Medulla oblongata (tissue), 1 donor: ENCODE measurements around the gene CCDC18.
"Not testable (repeated sequence)": the region's sequence is repeated elsewhere in the genome, so short reads cannot be mapped to it uniquely, and the experiment has no call there.

Experiments
- DNase-seq: peaks from one replicate; pipeline ENCODE4 v3.0.0-alpha.2; 2015; ENCODE audit errors: extremely low spot score

CCDC18 gene

DNA sequence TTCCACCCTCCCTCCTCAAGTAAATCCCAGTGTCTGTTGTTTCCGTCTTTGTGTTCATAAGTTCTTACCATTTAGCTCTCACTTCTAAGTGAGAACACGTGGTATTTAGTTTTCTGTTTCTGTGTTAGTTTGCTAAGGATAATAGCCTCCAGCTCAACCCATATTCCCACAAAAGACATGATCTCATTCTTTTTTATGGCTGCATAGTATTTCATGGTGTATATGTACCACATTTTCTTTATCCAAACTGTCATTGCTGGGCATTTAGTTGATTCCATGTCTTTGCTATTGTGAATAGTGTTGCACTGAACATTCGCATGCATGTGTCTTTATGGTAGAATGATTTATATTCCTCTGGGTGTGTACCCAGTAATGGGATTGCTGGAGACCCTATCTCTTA is 5.9 kb upstream of the CCDC18 start:
- not testable (repeated sequence) for DNase-seq

DNA sequence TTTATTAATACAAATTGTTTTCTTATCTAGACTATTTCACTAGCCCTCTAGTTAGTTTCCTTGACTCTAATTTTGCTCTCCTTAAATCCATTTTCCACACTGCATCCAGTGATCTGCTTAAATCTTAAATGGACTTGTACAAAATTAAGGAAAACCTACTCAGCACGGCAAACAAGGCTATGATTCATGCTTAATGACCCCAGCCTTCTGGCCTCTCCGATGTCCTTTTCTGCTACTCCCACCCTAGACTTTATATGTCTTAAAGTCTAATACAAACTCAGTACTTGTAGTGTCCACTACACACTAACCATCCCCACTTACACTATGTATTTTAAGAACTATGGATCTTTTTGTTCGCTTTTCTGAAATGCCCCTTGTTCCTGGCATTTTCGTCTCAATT is 2.5 kb upstream of the CCDC18 start:
- peak; percentile 8 for DNase-seq

GRCh38 chr1:93178418-93178817 is 2.1 kb upstream of the CCDC18 start:
- no peak for DNase-seq

- DNase-seq: peak; percentile 99
These were observed 420 bp upstream of the CCDC18 start, which contains the start of gene TMED5 for GRCh38 chr1:93179886-93180722. TSS of gene TMED5 (minus strand) at chr1:93180413. CDS start at chr1:93180242, 171 bp downstream.

GRCh38 chr1:93186667-93187066 is 6.1 kb downstream of the CCDC18 start:
- no peak for DNase-seq

- DNase-seq: no peak
These were observed 9.9 kb downstream of the CCDC18 start for GRCh38 chr1:93190432-93190831.

- DNase-seq: no peak
These were observed 13.9 kb downstream of the CCDC18 start for GRCh38 chr1:93194231-93194990.

DNA sequence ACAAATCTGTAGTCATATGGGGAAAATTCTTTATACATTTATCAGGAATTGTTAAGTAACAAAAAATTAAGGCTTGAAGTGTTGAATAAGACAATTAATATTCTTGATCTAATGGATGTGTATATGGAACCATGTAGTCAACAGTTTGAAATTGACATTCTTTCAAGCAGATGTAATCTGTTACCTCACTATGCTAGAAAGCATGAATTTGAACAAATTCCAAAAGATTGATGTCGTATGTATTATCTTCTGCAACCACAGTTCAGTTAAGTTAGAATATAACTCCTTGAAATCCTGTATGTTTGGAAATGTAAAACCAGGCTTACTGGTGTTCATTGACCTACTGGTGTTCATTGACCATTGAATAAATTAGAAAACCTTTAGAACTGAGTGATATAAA is 16.1 kb downstream of the CCDC18 start:
- no peak for DNase-seq

- DNase-seq: no peak
These were observed 18.6 kb downstream of the CCDC18 start for GRCh38 chr1:93199150-93199549.

- DNase-seq: no peak
These were observed 19.6 kb downstream of the CCDC18 start for GRCh38 chr1:93200086-93200620.

- DNase-seq: no peak
These were observed 20.2 kb downstream of the CCDC18 start for GRCh38 chr1:93200714-93201113.

DNA sequence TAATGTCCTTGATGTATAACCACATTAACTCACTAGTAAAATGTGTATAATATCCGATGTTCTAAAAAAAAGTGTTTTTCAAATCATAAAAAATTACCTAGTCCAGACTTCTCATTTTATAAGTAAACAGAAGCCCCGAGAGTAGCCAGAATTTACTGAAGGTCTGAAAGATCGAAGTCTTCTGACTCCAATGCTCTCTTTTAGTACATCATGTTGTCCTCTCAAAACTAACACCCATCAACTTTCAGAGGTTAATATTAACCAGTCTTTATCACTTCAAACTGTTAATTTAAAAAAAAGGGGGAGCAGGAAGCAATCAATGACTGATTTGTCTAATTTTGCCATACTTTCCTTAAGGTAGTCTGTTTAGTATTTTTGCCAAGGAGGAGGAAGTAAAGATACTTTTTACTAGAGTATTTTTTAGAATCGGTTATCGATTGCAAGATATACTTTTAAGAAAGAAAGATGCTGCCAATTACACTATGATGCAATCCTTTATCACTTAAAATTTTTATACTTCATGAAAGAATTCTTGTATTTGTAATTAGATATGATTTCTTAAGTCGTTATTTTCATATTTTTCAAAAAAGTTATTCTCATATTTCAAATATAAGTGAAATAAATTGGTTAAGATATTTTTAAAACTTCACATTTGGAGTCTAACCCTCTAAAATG is 25.5 kb downstream of the CCDC18 start:
- DNase-seq: no peak

DNA sequence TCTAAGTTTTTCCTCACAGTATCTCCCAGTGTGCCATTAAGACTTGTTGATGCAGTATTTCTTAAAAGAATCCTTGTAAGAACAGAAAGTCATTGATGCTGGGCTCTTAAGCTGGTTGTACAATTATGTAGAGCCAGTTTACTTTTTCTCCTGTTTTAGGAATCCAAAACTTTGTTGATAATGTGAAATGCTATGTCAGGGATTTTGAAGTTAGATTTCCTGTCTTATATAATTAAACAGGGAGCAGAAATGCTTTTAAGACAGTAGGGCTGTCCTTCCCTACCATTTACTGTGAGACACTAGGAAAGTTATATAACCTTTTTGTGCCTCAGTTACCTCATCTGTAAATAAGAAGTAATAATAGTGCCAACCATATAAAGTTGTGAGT is 26.0 kb downstream of the CCDC18 start:
- DNase-seq: no peak

DNA sequence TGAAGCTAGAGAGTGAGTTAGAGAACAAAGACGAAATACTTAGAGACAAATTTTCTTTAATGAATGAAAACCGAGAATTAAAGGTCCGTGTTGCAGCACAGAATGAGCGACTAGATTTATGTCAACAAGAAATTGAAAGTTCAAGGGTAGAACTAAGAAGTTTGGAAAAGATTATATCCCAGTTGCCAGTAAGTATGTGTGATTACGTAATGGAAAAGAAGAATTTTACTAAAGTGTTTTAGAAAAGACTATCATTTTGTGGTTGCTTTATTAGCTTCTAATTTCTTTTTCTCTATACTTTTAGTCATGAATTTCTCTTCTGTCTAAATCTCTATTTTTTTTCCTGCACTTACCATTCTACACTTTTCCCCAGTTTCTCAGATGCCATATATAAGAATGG is 26.7 kb downstream of the CCDC18 start:
- no peak for DNase-seq

DNA sequence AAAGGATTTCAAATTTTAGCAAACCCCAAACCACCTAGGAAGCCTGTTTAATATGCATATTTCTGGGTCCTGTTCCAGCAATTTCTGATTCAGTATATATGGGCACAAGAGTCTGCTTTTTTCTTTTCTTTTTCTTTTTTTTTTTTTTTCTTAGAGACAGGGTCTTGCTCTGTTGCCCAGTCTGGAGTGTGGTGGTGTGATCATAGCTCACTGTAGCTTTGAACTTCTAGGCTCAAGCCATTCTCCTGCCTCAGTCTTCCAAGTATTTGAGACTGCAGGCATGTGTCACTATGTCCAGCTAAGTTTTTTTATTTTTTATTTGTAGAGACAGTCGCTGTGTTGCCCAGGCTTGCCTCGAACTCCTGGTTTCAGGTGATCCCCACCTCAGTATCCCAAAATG is 34.8 kb downstream of the CCDC18 start:
- no peak for DNase-seq

DNA sequence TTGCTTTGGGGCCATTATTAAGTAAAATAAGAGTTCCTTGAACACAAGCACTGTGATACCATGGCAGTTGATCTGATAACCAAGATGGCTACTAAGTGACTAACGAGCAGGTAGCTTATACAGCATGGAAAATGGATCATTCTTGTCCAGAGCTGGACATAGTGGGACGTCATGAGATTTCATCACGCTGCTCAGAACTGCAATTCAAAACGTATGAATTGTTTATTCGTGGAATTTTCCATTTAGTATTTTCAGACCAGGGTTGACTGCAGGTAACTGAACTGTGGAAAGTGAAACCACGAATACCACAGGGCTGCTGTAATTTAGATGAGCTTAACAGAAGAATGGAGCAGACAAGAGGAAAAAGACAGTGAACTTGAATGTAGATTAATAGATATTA is 38.9 kb downstream of the CCDC18 start:
- no peak for DNase-seq

- not testable (repeated sequence) for DNase-seq
These were observed 40.2 kb downstream of the CCDC18 start for GRCh38 chr1:93220716-93221115.

GRCh38 chr1:93221913-93222312 is 41.4 kb downstream of the CCDC18 start:
- no peak for DNase-seq

GRCh38 chr1:93223023-93223675 is 42.6 kb downstream of the CCDC18 start:
- DNase-seq: no peak

DNA sequence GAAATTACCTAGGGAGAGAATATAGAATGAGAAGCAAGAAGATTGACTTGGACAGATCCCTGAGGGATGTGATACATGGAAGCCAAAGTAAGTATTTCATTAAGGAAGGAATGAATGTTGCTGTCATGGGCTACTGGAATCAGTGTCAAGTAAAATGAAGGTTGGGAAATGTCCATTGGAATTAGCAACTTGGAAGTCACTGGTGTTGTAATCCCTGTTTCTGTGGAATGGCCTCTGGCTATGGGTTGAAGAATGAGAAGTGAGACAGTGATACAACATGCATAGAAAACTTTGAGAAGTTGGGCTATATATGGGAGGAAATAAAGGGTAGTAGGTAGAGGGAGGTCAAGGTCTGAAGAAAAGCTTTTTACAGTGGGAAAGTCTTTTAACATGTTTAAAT is 54.7 kb downstream of the CCDC18 start:
- no peak for DNase-seq

GRCh38 chr1:93237021-93237420 is 56.5 kb downstream of the CCDC18 start:
- DNase-seq: no peak

DNA sequence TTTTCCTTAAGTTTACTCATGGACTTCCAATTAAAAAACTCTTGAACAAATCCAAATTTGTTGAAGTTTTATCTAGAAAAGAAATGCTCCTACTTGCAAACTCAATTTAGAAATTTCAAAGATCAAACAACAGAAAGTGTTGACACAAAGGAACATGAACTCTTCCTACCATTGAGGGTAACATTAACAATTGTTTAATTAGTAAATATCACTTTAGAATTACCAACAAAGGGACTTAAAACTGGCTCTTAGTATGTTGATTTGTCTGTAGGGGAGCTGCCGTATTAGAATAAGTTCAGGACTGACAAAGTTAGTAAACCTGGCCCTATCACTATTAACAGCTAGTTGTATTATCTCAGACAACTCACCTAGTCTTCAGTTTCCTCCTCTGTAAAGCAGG is 57.9 kb downstream of the CCDC18 start:
- DNase-seq: no peak
